ENCODE measurements around the gene AIF1L.

GRCh38 chr9:131122158-131122557 lies 25.8 kb downstream of the AIF1L start:
- TF ChIP-seq EZH2phosphoT487 (conservative IDR thresholded peaks at IDR 0.05; ENCODE audit: low read length): no peak
- TF ChIP-seq CTCF (IDR thresholded peaks at IDR 0.05; ENCODE audit: insufficient read depth, low read length, poor library complexity, severe bottlenecking): no peak
